CD4-positive, alpha-beta memory T cell (primary cell): ENCODE data around the gene SHB. TPM values are rescaled to one million over a fixed set of nuclear protein-coding genes. Genes with fewer than 3 reads are reported as not detected.
"Not testable (repeated sequence)": the region's sequence is repeated elsewhere in the genome, so short reads cannot be mapped to it uniquely, and the experiment has no call there.

Source experiments
- CTCF ChIA-PET: fragments of 350-600 bp; sonication (Branson Sonifier 250); formaldehyde crosslinking; loops from one replicate; lab custom pipeline; 2021; ENCODE audit warnings: inconsistent platforms; ENCODE audit not compliant: partially characterized antibody; lab: Charles Lee
- POLR2A ChIA-PET: fragments of 350-600 bp; sonication (Branson Sonifier 250); formaldehyde crosslinking; loops from one replicate; lab custom pipeline; 2021; ENCODE audit not compliant: partially characterized antibody; lab: Charles Lee
- DNase-seq, 5 donors: peaks; one replicate each; pipeline versions ENCODE4 v3.0.0 to v3.0.0-alpha.2; 2020 to 2022; ENCODE audit warnings: mixed read lengths in 1 of 5
- H3K27ac ChIP-seq: one replicate; pipeline ENCODE4 v1.7.0; 2013; ENCODE audit warnings: low read depth, low read length
- H3K27me3 ChIP-seq: 2 replicates; pipeline ENCODE4 v1.7.0; 2013; ENCODE audit warnings: mild to moderate bottlenecking, low read length, moderate library complexity; ENCODE audit not compliant: insufficient read depth
- H3K36me3 ChIP-seq: 2 replicates; pipeline ENCODE4 v1.7.0; 2013; ENCODE audit warnings: mild to moderate bottlenecking, low read length, moderate library complexity; ENCODE audit not compliant: insufficient read depth
- H3K4me1 ChIP-seq: 2 replicates; pipeline ENCODE4 v1.7.0; 2013; ENCODE audit warnings: mild to moderate bottlenecking, low read length, moderate library complexity; ENCODE audit not compliant: insufficient read depth
- H3K4me3 ChIP-seq, 2 donors: one replicate each; pipeline ENCODE4 v1.7.0; 2013; ENCODE audit warnings: low read length in 2 of 2, mild to moderate bottlenecking in 1 of 2
- H3K9me3 ChIP-seq, 2 donors: one replicate each; pipeline ENCODE4 v1.7.0; 2013; ENCODE audit warnings: low read length in 2 of 2, control low read depth in 1 of 2; ENCODE audit not compliant: control insufficient read depth in 1 of 2
- H3K27ac Mint-ChIP-seq, 7 donors: one replicate each; pipeline ENCODE4 v1.8.0; 2020 to 2021; ENCODE audit warnings: mixed read lengths in 7 of 7, mild to moderate bottlenecking in 6 of 7, inconsistent platforms in 3 of 7, moderate library complexity in 3 of 7
- H3K27me3 Mint-ChIP-seq, 2 donors: one replicate each; pipeline ENCODE4 v1.8.0; 2020 to 2021; ENCODE audit warnings: mixed read lengths in 2 of 2
- H3K36me3 Mint-ChIP-seq, 2 donors: one replicate each; pipeline ENCODE4 v1.8.0; 2020 to 2021; ENCODE audit warnings: mixed read lengths in 2 of 2, inconsistent platforms in 1 of 2, mild to moderate bottlenecking in 1 of 2
- H3K4me1 Mint-ChIP-seq, 4 donors: one replicate each; pipeline ENCODE4 v1.8.0; 2020 to 2021; ENCODE audit warnings: mixed read lengths in 4 of 4, mild to moderate bottlenecking in 1 of 4
- H3K4me3 Mint-ChIP-seq, 8 donors: one replicate each; pipeline ENCODE4 v1.8.0; 2020 to 2021; ENCODE audit warnings: mixed read lengths in 8 of 8, mild to moderate bottlenecking in 7 of 8, moderate library complexity in 6 of 8, inconsistent platforms in 3 of 8
- H3K9me3 Mint-ChIP-seq, 8 donors: one replicate each; pipeline ENCODE4 v1.8.0; 2020 to 2021; ENCODE audit warnings: mixed read lengths in 8 of 8, mild to moderate bottlenecking in 5 of 8, inconsistent platforms in 3 of 8, moderate library complexity in 1 of 8
- intact Hi-C: fragments of 100-400 bp; cut with micrococcal nuclease; formaldehyde crosslinking; loops from one replicate; pipeline ENCODE4 v1.15.1; 2023
- polyA plus RNA-seq, 2 donors: library from polyadenylated mRNA; unstranded; fragments of 300-500 nt; fragmentation: Illumina TruSeq; gene quantifications; one replicate each; pipeline ENCODE4 v1.2.3, GENCODE V29; 2021
- total RNA-seq, 2 experiments: library from RNA; stranded (reverse); gene quantifications; one replicate each; pipeline ENCODE4 v1.2.3, GENCODE V29; 2021

The SHB gene
- total and polyA plus RNA-seq, 4 experiments from 2014 or later: 0.10 to 1.3 (median 0.49) TPM

DNA sequence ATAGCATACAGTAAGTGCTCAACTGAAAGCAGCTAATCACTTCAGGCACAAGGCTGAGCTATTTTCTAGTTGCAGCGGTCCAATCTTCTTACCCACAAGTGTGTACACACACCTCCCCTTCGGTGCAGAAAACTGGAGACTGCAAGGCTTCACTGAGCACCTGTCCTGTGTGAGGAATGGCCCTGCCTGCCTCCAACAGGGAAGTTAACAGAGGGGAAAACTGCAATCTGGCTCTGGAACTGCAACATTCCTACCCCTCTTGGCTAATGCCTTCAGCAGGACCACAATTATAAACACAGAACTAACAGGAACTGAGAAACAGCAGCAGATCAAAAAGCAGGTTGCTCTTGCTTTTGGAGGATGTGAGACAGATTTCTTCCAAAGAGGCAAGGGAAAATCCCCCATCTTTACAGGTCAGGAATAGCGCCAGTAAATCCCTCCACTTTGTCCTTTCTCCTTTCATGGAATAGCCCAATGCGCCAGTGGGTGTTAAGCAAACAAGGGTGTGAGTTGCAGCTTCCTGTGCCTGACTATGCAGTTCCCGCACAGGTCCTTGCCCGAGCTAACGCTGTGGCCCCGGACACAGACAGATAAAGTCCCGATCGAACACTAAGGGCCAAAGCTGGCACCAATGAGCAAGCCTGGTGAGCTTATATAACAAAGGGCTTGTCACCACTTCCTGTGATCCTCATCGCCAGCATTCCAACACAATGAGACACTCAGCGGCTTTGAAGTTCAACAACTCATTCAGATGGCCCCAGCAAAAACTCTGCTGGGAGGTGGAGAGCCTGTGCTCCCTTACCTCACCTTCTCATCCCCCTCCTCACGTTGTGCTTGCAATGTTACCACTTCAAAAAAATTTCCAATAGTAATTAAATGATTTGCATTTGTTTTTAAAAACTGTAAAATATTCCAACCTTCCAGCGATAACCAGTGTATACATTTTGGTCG lies 21.5 kb downstream of the SHB start:
- no peaks in the 10 kb centered on the region for H3K27me3 Mint-ChIP-seq

DNA sequence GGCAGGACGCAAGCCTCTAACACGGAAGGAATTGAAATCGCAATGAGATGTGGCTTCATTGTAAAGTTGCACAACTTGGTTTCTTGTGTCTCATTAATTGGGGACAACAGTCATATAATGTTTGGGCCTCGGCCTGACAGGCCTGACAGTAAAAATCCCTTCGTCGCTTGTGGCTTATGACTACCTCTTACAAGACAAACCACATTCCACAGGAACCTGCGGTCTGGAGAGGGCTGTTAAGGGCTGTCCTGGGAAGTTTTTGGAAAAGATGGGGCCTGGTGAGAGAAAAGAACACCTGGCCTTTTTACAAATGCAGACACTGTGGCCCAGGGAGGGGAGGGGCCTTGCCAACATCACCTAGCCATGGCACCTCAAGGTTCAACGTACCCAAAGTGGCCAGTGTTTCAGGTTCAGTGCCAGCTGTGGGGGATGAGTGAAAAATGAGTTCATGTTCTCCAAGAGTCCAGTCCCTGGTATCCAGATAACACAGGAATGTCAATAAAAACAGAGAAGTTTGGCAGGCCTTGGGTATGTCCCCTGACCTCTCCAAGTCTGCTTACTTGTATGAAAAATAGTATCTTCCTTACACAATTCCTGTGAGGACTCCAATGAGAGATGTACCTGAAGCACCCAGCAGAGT lies 22.2 kb downstream of the SHB start:
- Mint-ChIP-seq H3K36me3 (no peaks in the 10 kb centered on the region), H3K4me1 (peaks cover 0 to 6% (median 0%) of the 10 kb centered on the region in 4 donors), H3K4me3 (no peak overlapping the region), H3K27me3 (no peaks in the 10 kb centered on the region), H3K9me3 (peaks cover 0 to 1% (median 0%) of the 10 kb centered on the region in 8 donors), H3K27ac (no peak overlapping the region)
- Histone ChIP-seq H3K4me3 (no peak overlapping the region), H3K36me3 (no peaks in the 10 kb centered on the region), H3K9me3 (no peaks in the 10 kb centered on the region), H3K27ac (no peak overlapping the region), H3K27me3 (no peaks in the 10 kb centered on the region), H3K4me1 (no peaks in the 10 kb centered on the region)
- CTCF ChIA-PET: interaction anchor here (0.9 kb wide), 1 partner anchor 14 kb away, joined by 3 read pairs; no protein-coding TSS in a partner anchor
- POLR2A ChIA-PET: no interaction called here
- no peak for DNase-seq
- intact Hi-C loops: no loop called here

More for the DNA sequence above, 21.5 kb downstream of the SHB start:
- ChIA-PET POLR2A (no interaction called here), CTCF (interaction anchor here (0.9 to 1.2 kb wide), 2 partner anchors 13 to 134 kb away, joined by 3 read pairs; no protein-coding TSS in a partner anchor)
- H3K9me3 ChIP-seq: no peaks in the 10 kb centered on the region
- H3K4me3 ChIP-seq: no peak overlapping the region
- H3K4me1 ChIP-seq: no peaks in the 10 kb centered on the region
- H3K36me3 Mint-ChIP-seq: no peaks in the 10 kb centered on the region
- H3K4me3 Mint-ChIP-seq: peak overlapping the region in 1 of 8 donors; percentile 12
- H3K27me3 ChIP-seq: no peaks in the 10 kb centered on the region
- peaks cover 0 to 6% (median 0%) of the 10 kb centered on the region in 4 donors for H3K4me1 Mint-ChIP-seq
- DNase-seq: no peak
- intact Hi-C loops: no loop called here
- peaks cover 0 to 1% (median 0%) of the 10 kb centered on the region in 8 donors for H3K9me3 Mint-ChIP-seq
- H3K36me3 ChIP-seq: no peaks in the 10 kb centered on the region
- no peak overlapping the region for H3K27ac ChIP-seq
- H3K27ac Mint-ChIP-seq: no peak overlapping the region

DNA sequence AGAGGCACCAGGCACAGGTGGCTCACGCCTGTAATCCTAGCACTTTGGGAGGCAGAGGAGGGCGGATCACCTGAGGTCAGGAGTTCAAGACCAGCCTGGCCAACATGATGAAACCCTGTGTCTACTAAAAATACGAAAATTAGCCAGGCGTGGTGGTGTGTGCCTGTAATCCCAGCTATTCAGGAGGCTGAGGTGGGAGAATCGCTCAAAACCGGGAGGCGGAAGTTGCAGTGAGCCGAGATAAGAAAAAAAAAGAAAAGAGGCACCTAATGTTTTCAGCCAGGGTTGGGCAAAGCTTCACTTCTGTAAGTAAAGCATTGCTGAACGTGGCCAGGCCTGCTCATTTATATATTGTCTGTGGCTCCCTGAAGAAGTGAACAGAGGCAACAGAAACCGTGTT lies 23.1 kb downstream of the SHB start:
- DNase-seq, POLR2A ChIA-PET, intact Hi-C loops: not testable (repeated sequence)

DNA sequence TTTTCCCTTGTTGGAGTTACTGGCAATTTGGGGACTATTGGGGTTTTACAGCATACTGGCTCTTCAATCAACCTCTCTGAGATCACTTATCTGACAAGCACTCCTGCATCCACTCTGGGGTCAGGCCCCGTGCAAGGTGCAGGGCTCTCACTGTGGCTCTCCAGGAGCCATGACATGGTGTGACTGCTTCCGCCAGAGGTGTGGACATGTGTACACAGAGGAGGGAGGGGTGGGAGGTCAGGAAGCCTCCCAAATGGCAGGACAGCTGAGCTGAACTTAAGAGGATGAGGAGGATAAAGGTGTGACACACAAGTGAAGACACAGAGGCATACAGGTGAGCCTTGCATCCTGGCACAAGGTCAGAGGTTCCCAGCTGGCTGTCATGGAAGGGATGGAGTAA lies 24.3 kb downstream of the SHB start:
- ChIA-PET POLR2A (no interaction called here), CTCF (no interaction called here)
- Histone ChIP-seq H3K4me3 (no peak overlapping the region), H3K4me1 (no peaks in the 10 kb centered on the region), H3K27ac (no peak overlapping the region), H3K36me3 (no peaks in the 10 kb centered on the region), H3K27me3 (no peaks in the 10 kb centered on the region), H3K9me3 (no peaks in the 10 kb centered on the region)
- intact Hi-C loops: no loop called here
- no peak overlapping the region for H3K27ac Mint-ChIP-seq
- H3K9me3 Mint-ChIP-seq: peaks cover 0 to 1% (median 0%) of the 10 kb centered on the region in 8 donors
- peaks cover 0 to 6% (median 0%) of the 10 kb centered on the region in 4 donors for H3K4me1 Mint-ChIP-seq
- DNase-seq: no peak
- no peaks in the 10 kb centered on the region for H3K27me3 Mint-ChIP-seq
- H3K4me3 Mint-ChIP-seq: no peak overlapping the region
- H3K36me3 Mint-ChIP-seq: no peaks in the 10 kb centered on the region

More for the DNA sequence above, 23.1 kb downstream of the SHB start:
- not testable (repeated sequence) for H3K36me3 Mint-ChIP-seq, H3K4me3 ChIP-seq, H3K9me3 ChIP-seq, H3K9me3 Mint-ChIP-seq, H3K27me3 ChIP-seq, H3K36me3 ChIP-seq, H3K4me1 ChIP-seq, H3K27me3 Mint-ChIP-seq, H3K4me1 Mint-ChIP-seq, H3K27ac ChIP-seq, H3K27ac Mint-ChIP-seq, H3K4me3 Mint-ChIP-seq
- CTCF ChIA-PET: interaction anchor here (0.6 kb wide), 1 partner anchor 25 kb away, joined by 4 read pairs; no protein-coding TSS in a partner anchor

DNA sequence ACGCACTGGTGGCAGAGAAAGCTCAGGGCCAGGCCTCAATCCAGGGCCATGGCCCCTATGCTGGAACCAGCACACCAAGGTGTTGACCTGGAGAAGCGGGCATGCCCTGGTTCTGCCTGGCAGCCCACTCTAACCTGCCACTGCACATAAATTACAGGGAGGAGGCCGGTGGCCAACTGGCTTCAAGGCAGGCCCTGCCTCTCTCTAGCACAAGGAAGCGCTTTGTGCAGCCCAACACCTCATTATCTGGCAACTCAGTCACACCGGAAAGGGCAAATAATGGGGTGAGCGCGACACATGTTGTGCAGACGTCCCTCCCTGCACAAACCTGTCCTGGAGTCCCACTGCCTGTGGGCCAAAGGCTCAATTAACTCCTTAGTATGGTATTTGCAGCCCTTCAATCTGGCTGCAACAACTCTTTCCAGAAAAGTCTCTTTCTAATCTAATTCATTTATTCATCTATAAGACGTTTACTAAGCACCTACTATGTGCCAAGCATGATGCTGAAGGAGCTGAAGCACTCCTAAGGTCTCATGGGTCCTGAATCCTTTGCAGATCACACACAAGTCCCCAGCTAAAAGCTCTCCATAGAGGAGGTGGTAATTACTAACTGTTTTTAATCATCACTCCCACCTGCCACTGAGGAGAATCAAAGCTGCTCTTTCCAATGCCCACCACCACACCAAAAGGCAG lies 24.9 kb downstream of the SHB start:
- no peak overlapping the region for H3K27ac Mint-ChIP-seq
- DNase-seq: no peak
- H3K4me1 ChIP-seq: no peaks in the 10 kb centered on the region
- peaks cover 0 to 1% (median 0%) of the 10 kb centered on the region in 8 donors for H3K9me3 Mint-ChIP-seq
- H3K4me3 ChIP-seq: no peak overlapping the region
- no peak overlapping the region for H3K27ac ChIP-seq
- no peaks in the 10 kb centered on the region for H3K36me3 ChIP-seq
- no peaks in the 10 kb centered on the region for H3K27me3 Mint-ChIP-seq
- CTCF ChIA-PET: no interaction called here
- H3K9me3 ChIP-seq: no peaks in the 10 kb centered on the region
- H3K27me3 ChIP-seq: no peaks in the 10 kb centered on the region
- POLR2A ChIA-PET: no interaction called here
- H3K36me3 Mint-ChIP-seq: no peaks in the 10 kb centered on the region
- H3K4me3 Mint-ChIP-seq: no peak overlapping the region
- H3K4me1 Mint-ChIP-seq: peaks cover 0 to 6% (median 0%) of the 10 kb centered on the region in 4 donors
- intact Hi-C loops: no loop called here

DNA sequence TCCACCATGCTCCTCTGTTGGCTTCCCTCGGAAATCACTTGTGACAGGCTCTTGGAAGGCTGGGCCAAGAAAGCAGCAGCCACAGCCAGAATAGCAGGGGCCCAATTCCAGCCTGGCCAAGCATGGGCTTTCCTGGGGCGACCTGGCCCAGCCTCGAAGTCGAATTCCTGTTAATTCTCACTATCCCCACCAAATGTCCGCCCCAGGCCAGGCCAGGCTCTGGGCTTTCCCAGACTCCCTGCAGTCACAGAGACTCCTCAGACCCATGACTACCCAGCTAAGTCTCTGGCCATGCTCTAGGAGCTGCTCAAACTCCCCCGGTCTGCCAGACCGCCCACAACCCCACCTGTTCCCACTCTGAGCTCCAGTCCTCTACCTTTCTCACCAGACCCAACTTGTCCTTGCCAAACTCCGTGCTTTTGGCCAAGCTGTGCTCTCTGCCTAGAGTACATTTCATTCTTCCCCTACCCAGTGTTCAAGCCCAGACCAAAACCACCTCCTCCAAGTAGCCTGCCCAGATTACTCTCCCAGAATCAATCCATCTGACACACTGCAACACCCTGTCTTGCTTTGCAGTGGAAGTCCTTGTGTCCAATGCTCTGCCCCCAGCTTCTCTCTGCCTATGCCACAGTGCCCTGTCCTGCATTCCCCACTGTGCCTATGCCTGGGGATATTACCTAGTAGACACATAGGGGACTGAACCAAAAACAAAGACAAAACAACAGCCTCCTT lies 26.2 kb downstream of the SHB start:
- H3K36me3 ChIP-seq: no peaks in the 10 kb centered on the region
- no peaks in the 10 kb centered on the region for H3K36me3 Mint-ChIP-seq
- no peak overlapping the region for H3K4me3 Mint-ChIP-seq
- CTCF ChIA-PET: no interaction called here
- no peak overlapping the region for H3K27ac Mint-ChIP-seq
- H3K27ac ChIP-seq: no peak overlapping the region
- H3K4me1 ChIP-seq: no peaks in the 10 kb centered on the region
- H3K27me3 ChIP-seq: no peaks in the 10 kb centered on the region
- intact Hi-C loops: no loop called here
- no peak for DNase-seq
- peaks cover 0 to 6% (median 0%) of the 10 kb centered on the region in 4 donors for H3K4me1 Mint-ChIP-seq
- no peaks in the 10 kb centered on the region for H3K27me3 Mint-ChIP-seq
- H3K4me3 ChIP-seq: no peak overlapping the region
- peaks cover 0 to 1% (median 0%) of the 10 kb centered on the region in 8 donors for H3K9me3 Mint-ChIP-seq
- POLR2A ChIA-PET: no interaction called here
- no peaks in the 10 kb centered on the region for H3K9me3 ChIP-seq
